HepG2 (cell line): ENCODE measurements around the gene GNL1. TPM values are rescaled to one million over a fixed set of nuclear protein-coding genes. Genes with fewer than 3 reads are reported as not detected.

ENCODE experiments used
- ARID3A ChIP-seq: IDR thresholded peaks from 2 replicates; pipeline ENCODE4 v1.6.1; 2012; ENCODE audit warnings: low read depth, low read length, improper control_type of control experiment
- CTCF ChIP-seq: sonication (generic); formaldehyde crosslinking; IDR thresholded peaks from 2 replicates; pipeline ENCODE4 v1.5.0; 2020; ENCODE audit warnings: mild to moderate bottlenecking, missing genetic modification reagents, moderate library complexity
- DMTF1 ChIP-seq: sonication (generic); formaldehyde crosslinking; IDR thresholded peaks from 2 replicates; pipeline ENCODE4 v1.4.0; 2020; ENCODE audit warnings: mild to moderate bottlenecking, missing genetic modification reagents
- GMEB2 ChIP-seq: IDR thresholded peaks from 2 replicates; pipeline ENCODE4 v1.6.1; 2016; ENCODE audit warnings: missing biosample characterization, missing genetic modification reagents, low read depth
- NFAT5 ChIP-seq: sonication (generic); formaldehyde crosslinking; IDR thresholded peaks from 2 replicates; pipeline ENCODE4 v1.4.0; 2020; ENCODE audit warnings: missing genetic modification reagents
- NFRKB ChIP-seq: fragments of 450-650 bp; IDR thresholded peaks from 2 replicates; pipeline ENCODE4 v1.6.1; 2017
- PAWR ChIP-seq: sonication (generic); formaldehyde crosslinking; IDR thresholded peaks from 2 replicates; pipeline ENCODE4 v1.4.0; 2020; ENCODE audit warnings: missing genetic modification reagents, mild to moderate bottlenecking, borderline replicate concordance
- SNRNP70 ChIP-seq: fragments of 200-400 bp; formaldehyde crosslinking; IDR thresholded peaks from 2 replicates; pipeline ENCODE4 v1.6.1; 2017; ENCODE audit warnings: mild to moderate bottlenecking, low read depth, low read length, moderate library complexity
- TBP ChIP-seq: sonication (generic); formaldehyde crosslinking; IDR thresholded peaks from 2 replicates; pipeline ENCODE4 v1.5.0; 2020; ENCODE audit warnings: missing genetic modification reagents
- TEAD2 ChIP-seq: sonication (generic); formaldehyde crosslinking; IDR thresholded peaks from 2 replicates; pipeline ENCODE4 v1.9.0; 2021; ENCODE audit warnings: missing genetic modification reagents
- YEATS4 ChIP-seq: sonication (generic); formaldehyde crosslinking; IDR thresholded peaks from 2 replicates; pipeline ENCODE4 v1.4.0; 2020; ENCODE audit warnings: missing genetic modification reagents, borderline replicate concordance
- ZFAT ChIP-seq: sonication (generic); formaldehyde crosslinking; conservative IDR thresholded peaks from 2 replicates; pipeline ENCODE4 v1.8.1; 2023; ENCODE audit warnings: missing genetic modification reagents, inconsistent platforms
- ZNF614 ChIP-seq: IDR thresholded peaks from 2 replicates; pipeline ENCODE4 v1.6.1; 2018; ENCODE audit warnings: missing biosample characterization, missing genetic modification reagents, inconsistent platforms, borderline replicate concordance
- ZNF713 ChIP-seq: sonication (generic); formaldehyde crosslinking; IDR thresholded peaks from 2 replicates; pipeline ENCODE4 v1.4.0; 2020; ENCODE audit warnings: mild to moderate bottlenecking, missing genetic modification reagents
- polyA plus RNA-seq, 8 experiments: library from polyadenylated mRNA; depleted of rRNA in 3 of 8; stranded (reverse) in 7 of 8; unstranded in 1 of 8; fragments of >200 nt; fragmentation: Illumina TruSeq in 4 of 8; extraction: Trizol in 4 of 8; gene quantifications; 2 replicates each; pipeline versions ENCODE4 v1.2.1 to v1.2.3, GENCODE V29; 2011 to 2016; ENCODE audit warnings: low read depth in 4 of 8, missing spikeins in 1 of 8, mixed read lengths in 1 of 8; ENCODE audit not compliant: insufficient read depth in 1 of 8
- total RNA-seq, 5 experiments: library from RNA; depleted of rRNA; stranded (reverse); fragments of >200 nt; fragmentation: Illumina TruSeq; extraction: Trizol; gene quantifications; 2 replicates each; pipeline ENCODE4 v1.2.3, GENCODE V29; 2016; ENCODE audit warnings: low read depth in 1 of 5

GNL1 gene
- total and polyA plus RNA-seq, 2 of the 13 experiments (the other 11 are each of a cell fraction or from before 2014, with no cell fraction given), result 35.0 to 55.6 TPM

GRCh38 chr6:30571075-30571761 lies 14.9 kb upstream of the GNL1 start, which contains the start of gene ABCF1 (continued):
- TF ChIP-seq ZFAT (CRISPR knock-in tag) (peak; percentile 77; the same call in 1 of the 2 replicates), NFRKB (no peak), TBP (peak; percentile 87), DMTF1 (CRISPR knock-in tag) (peak; percentile 90), ZNF614 (CRISPR knock-in tag) (peak; percentile 83), ARID3A (no peak; the same call in 1 of the 2 replicates), NFAT5 (CRISPR knock-in tag) (peak; percentile 90), CTCF (CRISPR knock-in tag) (peak; percentile 18; the same call in 1 of the 2 replicates), TEAD2 (CRISPR knock-in tag) (peak; percentile 75; the same call in 1 of the 2 replicates), ZNF713 (CRISPR knock-in tag) (peak; percentile 97), YEATS4 (CRISPR knock-in tag) (peak; percentile 98), SNRNP70 (no peak), PAWR (CRISPR knock-in tag) (no peak; the same call in 1 of the 2 replicates), GMEB2 (CRISPR knock-in tag) (no peak; the same call in 1 of the 2 replicates)
